ENCODE data around the gene MBOAT1.

MBOAT1 gene

DNA sequence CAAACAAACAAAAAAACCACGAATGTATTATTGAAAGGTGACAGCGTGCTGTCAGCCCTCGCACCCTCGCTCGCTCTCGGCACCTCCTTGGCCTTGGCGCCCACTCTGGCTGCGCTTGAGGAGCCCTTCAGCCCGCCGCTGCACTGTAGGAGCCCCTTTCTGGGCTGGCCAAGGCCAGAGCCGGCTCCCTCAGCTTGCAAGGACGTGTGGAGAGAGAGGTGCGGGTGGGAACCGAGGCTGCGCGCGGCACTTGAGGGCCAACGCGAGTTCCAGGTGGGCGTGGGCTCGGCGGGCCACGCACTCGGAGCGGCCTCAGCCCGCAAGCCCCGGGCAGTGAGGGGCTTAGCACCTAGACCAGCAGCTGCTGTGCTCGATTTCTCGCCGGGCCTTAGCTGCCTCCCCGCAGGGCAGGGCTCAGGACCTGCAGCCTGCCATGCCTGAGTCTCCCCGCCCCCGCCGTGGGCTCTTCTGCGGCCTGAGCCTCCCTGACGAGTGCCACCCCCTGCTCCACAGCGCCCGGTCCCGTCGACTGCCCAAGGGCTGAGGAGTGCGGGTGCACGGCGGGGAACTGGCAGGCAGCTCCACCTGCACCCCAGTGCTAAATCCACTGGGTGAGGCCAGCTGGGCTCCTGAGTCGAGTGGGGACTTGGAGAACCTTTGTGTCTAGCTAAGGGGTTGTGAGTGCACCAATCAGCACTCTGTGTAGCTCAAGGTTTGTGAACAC lies 20.9 kb upstream of the MBOAT1 start:
- TF ChIP-seq EGR1 (IDR thresholded peaks at IDR 0.05), result no peak
- no peak for TF ChIP-seq TEAD4 (IDR thresholded peaks at IDR 0.05)
- no peak for TF ChIP-seq NFIC (IDR thresholded peaks at IDR 0.05)
- no peak for TF ChIP-seq FOXM1 (IDR thresholded peaks at IDR 0.05; ENCODE audit: borderline replicate concordance, low read depth)
- no peak for TF ChIP-seq YY1 (IDR thresholded peaks at IDR 0.05; ENCODE audit: low read depth)
- TF ChIP-seq CREB1 (IDR thresholded peaks at IDR 0.05; ENCODE audit: low read depth), result no peak
- TF ChIP-seq TCF12 (IDR thresholded peaks at IDR 0.05; ENCODE audit: low read depth), result no peak

GRCh38 chr6:20232188-20232587 lies 19.9 kb upstream of the MBOAT1 start:
- TF ChIP-seq, protein P1, sequence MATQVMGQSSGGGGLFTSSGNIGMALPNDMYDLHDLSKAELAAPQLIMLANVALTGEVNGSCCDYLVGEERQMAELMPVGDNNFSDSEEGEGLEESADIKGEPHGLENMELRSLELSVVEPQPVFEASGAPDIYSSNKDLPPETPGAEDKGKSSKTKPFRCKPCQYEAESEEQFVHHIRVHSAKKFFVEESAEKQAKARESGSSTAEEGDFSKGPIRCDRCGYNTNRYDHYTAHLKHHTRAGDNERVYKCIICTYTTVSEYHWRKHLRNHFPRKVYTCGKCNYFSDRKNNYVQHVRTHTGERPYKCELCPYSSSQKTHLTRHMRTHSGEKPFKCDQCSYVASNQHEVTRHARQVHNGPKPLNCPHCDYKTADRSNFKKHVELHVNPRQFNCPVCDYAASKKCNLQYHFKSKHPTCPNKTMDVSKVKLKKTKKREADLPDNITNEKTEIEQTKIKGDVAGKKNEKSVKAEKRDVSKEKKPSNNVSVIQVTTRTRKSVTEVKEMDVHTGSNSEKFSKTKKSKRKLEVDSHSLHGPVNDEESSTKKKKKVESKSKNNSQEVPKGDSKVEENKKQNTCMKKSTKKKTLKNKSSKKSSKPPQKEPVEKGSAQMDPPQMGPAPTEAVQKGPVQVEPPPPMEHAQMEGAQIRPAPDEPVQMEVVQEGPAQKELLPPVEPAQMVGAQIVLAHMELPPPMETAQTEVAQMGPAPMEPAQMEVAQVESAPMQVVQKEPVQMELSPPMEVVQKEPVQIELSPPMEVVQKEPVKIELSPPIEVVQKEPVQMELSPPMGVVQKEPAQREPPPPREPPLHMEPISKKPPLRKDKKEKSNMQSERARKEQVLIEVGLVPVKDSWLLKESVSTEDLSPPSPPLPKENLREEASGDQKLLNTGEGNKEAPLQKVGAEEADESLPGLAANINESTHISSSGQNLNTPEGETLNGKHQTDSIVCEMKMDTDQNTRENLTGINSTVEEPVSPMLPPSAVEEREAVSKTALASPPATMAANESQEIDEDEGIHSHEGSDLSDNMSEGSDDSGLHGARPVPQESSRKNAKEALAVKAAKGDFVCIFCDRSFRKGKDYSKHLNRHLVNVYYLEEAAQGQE (IDR thresholded peaks at IDR 0.05; ENCODE audit: low read depth), result no peak
- TF ChIP-seq USF1 (IDR thresholded peaks at IDR 0.05) (no peak), ZBTB7A (IDR thresholded peaks at IDR 0.05; ENCODE audit: low read depth) (no peak)

GRCh38 chr6:20230401-20231119 lies 18.3 kb upstream of the MBOAT1 start:
- TF ChIP-seq USF1 (IDR thresholded peaks at IDR 0.05) (no peak), TAF1 (IDR thresholded peaks at IDR 0.05; ENCODE audit: low read depth) (no peak), TEAD4 (IDR thresholded peaks at IDR 0.05) (no peak), NFIC (IDR thresholded peaks at IDR 0.05) (no peak), TCF12 (IDR thresholded peaks at IDR 0.05; ENCODE audit: low read depth) (no peak), MAX (IDR thresholded peaks at IDR 0.05) (no peak), ZBTB7A (IDR thresholded peaks at IDR 0.05; ENCODE audit: low read depth) (no peak), EGR1 (IDR thresholded peaks at IDR 0.05) (no peak), CEBPB (IDR thresholded peaks at IDR 0.05) (no peak), FOXM1 (IDR thresholded peaks at IDR 0.05; ENCODE audit: borderline replicate concordance, low read depth) (no peak), YY1 (IDR thresholded peaks at IDR 0.05; ENCODE audit: low read depth) (no peak), CREB1 (IDR thresholded peaks at IDR 0.05; ENCODE audit: low read depth) (no peak), EP300 (IDR thresholded peaks at IDR 0.05; ENCODE audit: borderline replicate concordance) (no peak), RAD21 (IDR thresholded peaks at IDR 0.05; ENCODE audit: low read depth) (no peak)
- TF ChIP-seq, protein P1 (IDR thresholded peaks at IDR 0.05; ENCODE audit: low read depth), result no peak

DNA sequence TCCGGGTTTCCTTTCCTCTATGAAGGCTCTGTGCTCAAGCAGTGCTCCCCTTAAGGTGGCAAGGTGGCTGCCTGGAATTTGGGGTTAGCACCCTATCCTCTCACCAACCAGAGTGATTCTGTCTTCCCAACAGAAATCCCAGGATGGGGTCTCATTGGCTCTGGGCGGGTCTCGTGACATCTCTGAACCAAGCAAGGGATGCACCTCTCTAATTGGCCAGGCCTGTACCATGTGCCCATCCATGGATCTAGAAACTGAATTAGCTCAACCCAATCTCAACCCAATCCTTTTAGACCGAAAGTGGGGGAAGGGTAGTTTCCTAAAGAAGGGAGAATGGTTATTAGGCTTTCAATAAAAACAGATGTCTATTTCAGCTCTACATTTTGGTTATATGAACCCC lies 17.6 kb upstream of the MBOAT1 start:
- TF ChIP-seq FOXM1 (IDR thresholded peaks at IDR 0.05; ENCODE audit: borderline replicate concordance, low read depth) (no peak), CEBPB (IDR thresholded peaks at IDR 0.05) (no peak), TCF12 (IDR thresholded peaks at IDR 0.05; ENCODE audit: low read depth) (no peak), EGR1 (IDR thresholded peaks at IDR 0.05) (no peak), NFIC (IDR thresholded peaks at IDR 0.05) (no peak), TAF1 (IDR thresholded peaks at IDR 0.05; ENCODE audit: low read depth) (no peak), MAX (IDR thresholded peaks at IDR 0.05) (no peak), ZBTB7A (IDR thresholded peaks at IDR 0.05; ENCODE audit: low read depth) (no peak), USF1 (IDR thresholded peaks at IDR 0.05) (no peak), TEAD4 (IDR thresholded peaks at IDR 0.05) (no peak), EP300 (IDR thresholded peaks at IDR 0.05; ENCODE audit: borderline replicate concordance) (no peak), RAD21 (IDR thresholded peaks at IDR 0.05; ENCODE audit: low read depth) (no peak), CREB1 (IDR thresholded peaks at IDR 0.05; ENCODE audit: low read depth) (no peak), YY1 (IDR thresholded peaks at IDR 0.05; ENCODE audit: low read depth) (no peak)
- TF ChIP-seq, protein P1 (IDR thresholded peaks at IDR 0.05; ENCODE audit: low read depth), result no peak
